Natural killer cell (primary cell): ENCODE measurements around the gene ZNF316. TPM values are rescaled to one million over a fixed set of nuclear protein-coding genes. Genes with fewer than 3 reads are reported as not detected.

Source experiments
- ATAC-seq, 3 donors: fragments of 150-1000 bp in 2 of 3; fragments of 200-7000 bp in 1 of 3; cut with Tn5 transposase; 1 replicate in 1 of 3; 2 replicates in 2 of 3; pipeline ENCODE4 v1.10.0; 2021; ENCODE audit warnings: mild to moderate bottlenecking in 2 of 3, moderate library complexity in 2 of 3
- DNase-seq, 2 donors: peaks; one replicate each; pipeline versions ENCODE4 v3.0.0 to v3.0.0-alpha.2; 2013 to 2021; ENCODE audit warnings: mixed read lengths in 1 of 2
- H3K27ac ChIP-seq: one replicate; pipeline ENCODE4 v1.5.1; 2013; ENCODE audit warnings: mild to moderate bottlenecking, low read length
- H3K27me3 ChIP-seq: one replicate; pipeline ENCODE4 v1.6.1; 2013; ENCODE audit warnings: low read length; ENCODE audit not compliant: control insufficient read depth, insufficient read depth
- H3K36me3 ChIP-seq: one replicate; pipeline ENCODE4 v1.6.1; 2013; ENCODE audit warnings: low read length; ENCODE audit not compliant: control insufficient read depth, insufficient read depth
- H3K4me1 ChIP-seq: one replicate; pipeline ENCODE4 v1.6.1; 2013; ENCODE audit warnings: low read length; ENCODE audit not compliant: control insufficient read depth, insufficient read depth
- H3K4me3 ChIP-seq: one replicate; pipeline ENCODE4 v1.5.1; 2013; ENCODE audit warnings: low read length
- H3K9me3 ChIP-seq: one replicate; pipeline ENCODE4 v1.6.1; 2013; ENCODE audit warnings: low read length; ENCODE audit not compliant: control insufficient read depth, insufficient read depth
- H3K27ac Mint-ChIP-seq, 2 donors: one replicate each; pipeline ENCODE4 v1.8.0; 2022; ENCODE audit warnings: mild to moderate bottlenecking in 2 of 2, mixed read lengths in 2 of 2, moderate library complexity in 1 of 2
- H3K27me3 Mint-ChIP-seq, 2 donors: one replicate each; pipeline ENCODE4 v1.8.0; 2022; ENCODE audit warnings: low read depth in 2 of 2, mixed read lengths in 2 of 2
- H3K36me3 Mint-ChIP-seq: one replicate; pipeline ENCODE4 v1.8.0; 2022; ENCODE audit warnings: mixed read lengths
- H3K4me1 Mint-ChIP-seq, 2 donors: one replicate each; pipeline ENCODE4 v1.8.0; 2022; ENCODE audit warnings: mixed read lengths in 2 of 2
- H3K4me3 Mint-ChIP-seq: one replicate; pipeline ENCODE4 v1.8.0; 2022; ENCODE audit warnings: mild to moderate bottlenecking, moderate library complexity, mixed read lengths
- H3K9me3 Mint-ChIP-seq, 2 donors: one replicate each; pipeline ENCODE4 v1.8.0; 2022; ENCODE audit warnings: mixed read lengths in 2 of 2
- WGBS: methylation state at CpG from one replicate; pipeline ENCODE4 v1.1.7; 2013; ENCODE audit warnings: missing lambda C conversion rate; ENCODE audit not compliant: insufficient coverage; 5-methylcytosine and 5-hydroxymethylcytosine counted together
- intact Hi-C: fragments of 100-400 bp; cut with micrococcal nuclease; formaldehyde crosslinking; loops from one replicate; pipeline ENCODE4 v1.14.2; 2022
- total RNA-seq, 4 donors: library from RNA; stranded (reverse); fragments of 120-200 nt in 1 of 4; gene quantifications; one replicate each; pipeline versions ENCODE4 v1.2.3 to v1.2.4, GENCODE V29; 2013 to 2022
- TF ChIP-seq, protein P1 (sequence below): fragments of 200-600 bp; IDR thresholded peaks from one replicate; pipeline ENCODE4 v1.8.0; 2022; ENCODE audit warnings: antibody characterized with exemption

The ZNF316 gene
- total RNA-seq, 3 donors from 2014 or later (not counting 1 experiment from before 2014, with no cell fraction given) = 46.2 to 59.6 (median 49.5) TPM

DNA sequence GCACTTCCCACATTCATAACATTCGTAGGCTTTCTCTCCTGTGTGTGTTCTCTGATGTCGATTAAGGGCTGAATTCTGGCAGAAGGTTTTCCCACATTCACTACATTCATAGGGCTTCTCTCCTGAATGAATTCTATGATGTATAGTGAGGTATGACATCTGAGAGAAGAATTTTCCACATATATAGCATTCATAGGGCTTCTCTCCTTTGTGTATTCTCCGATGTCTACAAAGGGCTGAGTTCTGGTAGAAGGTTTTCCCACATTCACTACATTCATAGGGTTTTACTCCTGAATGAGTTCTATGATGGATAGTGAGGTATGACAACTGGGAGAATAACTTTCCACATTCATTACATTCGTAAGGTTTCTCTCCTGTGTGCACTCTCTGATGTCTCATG is 54.0 kb downstream of the ZNF316 start:
- Mint-ChIP-seq H3K9me3 (peaks cover 12 to 24% of the 10 kb centered on the region in 2 donors), H3K4me1 (no peaks in the 10 kb centered on the region), H3K27me3 (no peaks in the 10 kb centered on the region), H3K27ac (peak overlapping the region in 1 of 2 donors; percentile 34), H3K36me3 (peaks cover 32% of the 10 kb centered on the region), H3K4me3 (no peak overlapping the region)
- peaks cover 47% of the 10 kb centered on the region for H3K9me3 ChIP-seq
- no peaks in the 10 kb centered on the region for H3K27me3 ChIP-seq
- H3K27ac ChIP-seq = no peak overlapping the region
- no peaks in the 10 kb centered on the region for H3K4me1 ChIP-seq
- DNase-seq (no peak), ATAC-seq (no peak)
- H3K36me3 ChIP-seq = peaks cover 76% of the 10 kb centered on the region
- no peak overlapping the region for H3K4me3 ChIP-seq
- WGBS = no CpG with 5 or more reads among the region's 4 CpGs
- intact Hi-C loops = no loop called here
- TF ChIP-seq, protein P1, sequence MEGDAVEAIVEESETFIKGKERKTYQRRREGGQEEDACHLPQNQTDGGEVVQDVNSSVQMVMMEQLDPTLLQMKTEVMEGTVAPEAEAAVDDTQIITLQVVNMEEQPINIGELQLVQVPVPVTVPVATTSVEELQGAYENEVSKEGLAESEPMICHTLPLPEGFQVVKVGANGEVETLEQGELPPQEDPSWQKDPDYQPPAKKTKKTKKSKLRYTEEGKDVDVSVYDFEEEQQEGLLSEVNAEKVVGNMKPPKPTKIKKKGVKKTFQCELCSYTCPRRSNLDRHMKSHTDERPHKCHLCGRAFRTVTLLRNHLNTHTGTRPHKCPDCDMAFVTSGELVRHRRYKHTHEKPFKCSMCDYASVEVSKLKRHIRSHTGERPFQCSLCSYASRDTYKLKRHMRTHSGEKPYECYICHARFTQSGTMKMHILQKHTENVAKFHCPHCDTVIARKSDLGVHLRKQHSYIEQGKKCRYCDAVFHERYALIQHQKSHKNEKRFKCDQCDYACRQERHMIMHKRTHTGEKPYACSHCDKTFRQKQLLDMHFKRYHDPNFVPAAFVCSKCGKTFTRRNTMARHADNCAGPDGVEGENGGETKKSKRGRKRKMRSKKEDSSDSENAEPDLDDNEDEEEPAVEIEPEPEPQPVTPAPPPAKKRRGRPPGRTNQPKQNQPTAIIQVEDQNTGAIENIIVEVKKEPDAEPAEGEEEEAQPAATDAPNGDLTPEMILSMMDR = no peak

DNA sequence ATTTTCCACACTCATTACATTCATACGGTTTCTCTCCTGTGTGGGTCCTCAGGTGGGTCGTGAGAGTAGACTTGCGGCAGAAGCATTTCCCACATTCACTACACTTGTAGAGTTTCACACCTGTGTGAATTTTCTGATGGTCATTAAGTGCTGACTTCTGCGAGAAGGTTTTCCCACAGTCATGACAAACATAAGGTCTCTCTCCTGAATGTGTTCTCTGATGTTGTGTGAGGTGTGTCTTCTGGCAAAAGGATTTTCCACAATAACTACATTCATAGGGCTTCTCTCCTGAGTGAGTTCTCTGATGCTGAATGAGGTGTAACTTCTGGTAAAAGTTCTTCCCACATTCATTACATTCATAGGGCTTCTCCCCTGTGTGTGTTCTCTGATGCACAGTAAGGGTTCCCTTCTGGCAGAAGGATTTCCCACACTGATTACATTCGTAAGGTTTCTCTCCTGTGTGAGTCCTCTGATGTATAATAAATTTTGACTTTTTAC is 54.5 kb downstream of the ZNF316 start:
- H3K9me3 ChIP-seq = peaks cover 45% of the 10 kb centered on the region
- H3K27ac Mint-ChIP-seq = peak overlapping the region in 1 of 2 donors; percentile 34
- TF ChIP-seq, protein P1 = no peak
- H3K27ac ChIP-seq = no peak overlapping the region
- no peak overlapping the region for H3K4me3 Mint-ChIP-seq
- 100% methylated on average over 3 of the region's 5 CpGs for WGBS
- H3K27me3 Mint-ChIP-seq = no peaks in the 10 kb centered on the region
- intact Hi-C loops = no loop called here
- H3K36me3 Mint-ChIP-seq = peaks cover 27% of the 10 kb centered on the region
- DNase-seq = no peak
- peaks cover 82% of the 10 kb centered on the region for H3K36me3 ChIP-seq
- no peak overlapping the region for H3K4me3 ChIP-seq
- no peak for ATAC-seq
- no peaks in the 10 kb centered on the region for H3K4me1 Mint-ChIP-seq
- H3K9me3 Mint-ChIP-seq = peaks cover 9 to 19% of the 10 kb centered on the region in 2 donors
- no peaks in the 10 kb centered on the region for H3K27me3 ChIP-seq
- no peaks in the 10 kb centered on the region for H3K4me1 ChIP-seq

DNA sequence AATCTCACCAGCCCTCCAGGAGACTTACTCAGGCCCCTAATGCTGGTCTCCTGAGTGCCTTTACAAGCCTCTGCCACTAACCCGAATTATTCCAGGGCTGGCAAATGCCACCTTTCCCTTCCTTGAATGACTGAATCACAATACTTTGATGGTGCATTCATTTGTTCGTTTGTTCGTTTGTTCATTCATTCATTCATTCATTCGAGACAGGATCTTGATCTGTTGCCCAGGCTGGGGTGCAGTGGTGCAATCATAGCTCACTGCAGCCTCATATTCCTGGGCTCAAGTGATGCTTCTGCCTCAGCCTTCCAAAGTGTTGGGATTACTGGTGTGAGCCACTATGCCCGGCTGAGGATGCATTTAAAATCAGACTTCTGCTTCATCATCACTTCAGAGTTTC is 63.7 kb downstream of the ZNF316 start:
- Histone ChIP-seq H3K4me3 (no peak overlapping the region), H3K4me1 (peaks cover 23% of the 10 kb centered on the region), H3K27ac (no peak overlapping the region), H3K27me3 (no peaks in the 10 kb centered on the region), H3K36me3 (peaks cover 61% of the 10 kb centered on the region), H3K9me3 (peaks cover 3% of the 10 kb centered on the region)
- TF ChIP-seq, protein P1 = no peak
- H3K27me3 Mint-ChIP-seq = no peaks in the 10 kb centered on the region
- no peak overlapping the region for H3K4me3 Mint-ChIP-seq
- peak overlapping the region; percentile 7 to 63 for H3K27ac Mint-ChIP-seq
- H3K36me3 Mint-ChIP-seq = peaks cover 8% of the 10 kb centered on the region
- H3K9me3 Mint-ChIP-seq = no peaks in the 10 kb centered on the region
- 96% methylated on average over 5 of the region's 5 CpGs for WGBS
- peaks cover 57 to 61% of the 10 kb centered on the region in 2 donors for H3K4me1 Mint-ChIP-seq
- DNase-seq (no peak), ATAC-seq (no peak)
- intact Hi-C loops = no loop called here

DNA sequence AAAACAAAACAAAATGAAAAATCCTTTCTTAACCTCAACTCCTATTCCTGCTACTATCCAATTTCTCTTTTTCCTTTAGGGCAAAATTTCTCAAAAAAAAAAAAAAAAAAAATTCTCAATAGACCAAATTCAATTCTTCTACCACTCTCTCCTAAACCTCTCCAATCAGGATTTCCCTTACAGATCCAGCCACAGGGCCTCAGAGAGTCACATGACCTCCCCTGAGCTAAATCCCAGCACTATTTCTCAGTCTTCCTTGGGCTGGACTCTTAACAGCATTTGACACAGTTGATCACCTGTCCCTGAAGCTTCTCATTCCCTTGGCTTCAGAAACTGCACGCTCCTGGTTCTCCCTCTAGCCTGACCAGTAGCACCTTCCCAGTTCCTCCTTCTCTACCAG is 64.7 kb downstream of the ZNF316 start:
- Mint-ChIP-seq H3K27me3 (no peaks in the 10 kb centered on the region), H3K9me3 (no peaks in the 10 kb centered on the region), H3K4me3 (no peak overlapping the region), H3K4me1 (peaks cover 63 to 66% of the 10 kb centered on the region in 2 donors), H3K27ac (peak overlapping the region; percentile 7 to 63), H3K36me3 (peaks cover 8% of the 10 kb centered on the region)
- DNase-seq = no peak
- Histone ChIP-seq H3K4me3 (no peak overlapping the region), H3K27me3 (no peaks in the 10 kb centered on the region), H3K27ac (no peak overlapping the region), H3K36me3 (peaks cover 50% of the 10 kb centered on the region), H3K9me3 (peaks cover 3% of the 10 kb centered on the region), H3K4me1 (peaks cover 28% of the 10 kb centered on the region)
- TF ChIP-seq, protein P1 = no peak
- intact Hi-C loops = no loop called here
- 97% methylated on average over 1 of the region's 1 CpG for WGBS
- ATAC-seq = no peak
